ENCODE measurements around the gene GPR31. TPM values are rescaled to one million over a fixed set of nuclear protein-coding genes. Genes with fewer than 3 reads are reported as not detected.

GPR31 gene
- polyA plus RNA-seq, 1 donor from 2014 or later: not detected

GRCh38 chr6:167129159-167129558 lies 28.6 kb downstream of the GPR31 start:
- H3K9me2 ChIP-seq (ENCODE audit: insufficient read depth, low read length): no peaks in the 10 kb centered on the region
- no peaks in the 10 kb centered on the region for H4K20me1 ChIP-seq (ENCODE audit: insufficient read depth)
- no peak overlapping the region for H3K4me2 ChIP-seq (ENCODE audit: low read length)
- no peaks in the 10 kb centered on the region for H3K9me3 ChIP-seq (ENCODE audit: low read length)
- no peak for TF ChIP-seq SMC3 (conservative IDR thresholded peaks at IDR 0.05; ENCODE audit: poor library complexity)
- no peak for TF ChIP-seq RAD21 (conservative IDR thresholded peaks at IDR 0.05)
- TF ChIP-seq MXI1 (conservative IDR thresholded peaks at IDR 0.05; ENCODE audit: poor library complexity, severe bottlenecking): no peak
- no peak for TF ChIP-seq CTCF (IDR thresholded peaks at IDR 0.05; ENCODE audit: poor library complexity, severe bottlenecking)
- TF ChIP-seq TAF1 (IDR thresholded peaks at IDR 0.05; ENCODE audit: low read depth): no peak
- TF ChIP-seq POLR2AphosphoS5 (IDR thresholded peaks at IDR 0.05): no peak
- no peak for TF ChIP-seq EP300 (conservative IDR thresholded peaks at IDR 0.05; ENCODE audit: poor library complexity, severe bottlenecking)
- TF ChIP-seq EZH2 (IDR thresholded peaks at IDR 0.05; ENCODE audit: borderline replicate concordance, insufficient read depth, low read length, poor library complexity, severe bottlenecking): no peak
- TF ChIP-seq, protein P1, sequence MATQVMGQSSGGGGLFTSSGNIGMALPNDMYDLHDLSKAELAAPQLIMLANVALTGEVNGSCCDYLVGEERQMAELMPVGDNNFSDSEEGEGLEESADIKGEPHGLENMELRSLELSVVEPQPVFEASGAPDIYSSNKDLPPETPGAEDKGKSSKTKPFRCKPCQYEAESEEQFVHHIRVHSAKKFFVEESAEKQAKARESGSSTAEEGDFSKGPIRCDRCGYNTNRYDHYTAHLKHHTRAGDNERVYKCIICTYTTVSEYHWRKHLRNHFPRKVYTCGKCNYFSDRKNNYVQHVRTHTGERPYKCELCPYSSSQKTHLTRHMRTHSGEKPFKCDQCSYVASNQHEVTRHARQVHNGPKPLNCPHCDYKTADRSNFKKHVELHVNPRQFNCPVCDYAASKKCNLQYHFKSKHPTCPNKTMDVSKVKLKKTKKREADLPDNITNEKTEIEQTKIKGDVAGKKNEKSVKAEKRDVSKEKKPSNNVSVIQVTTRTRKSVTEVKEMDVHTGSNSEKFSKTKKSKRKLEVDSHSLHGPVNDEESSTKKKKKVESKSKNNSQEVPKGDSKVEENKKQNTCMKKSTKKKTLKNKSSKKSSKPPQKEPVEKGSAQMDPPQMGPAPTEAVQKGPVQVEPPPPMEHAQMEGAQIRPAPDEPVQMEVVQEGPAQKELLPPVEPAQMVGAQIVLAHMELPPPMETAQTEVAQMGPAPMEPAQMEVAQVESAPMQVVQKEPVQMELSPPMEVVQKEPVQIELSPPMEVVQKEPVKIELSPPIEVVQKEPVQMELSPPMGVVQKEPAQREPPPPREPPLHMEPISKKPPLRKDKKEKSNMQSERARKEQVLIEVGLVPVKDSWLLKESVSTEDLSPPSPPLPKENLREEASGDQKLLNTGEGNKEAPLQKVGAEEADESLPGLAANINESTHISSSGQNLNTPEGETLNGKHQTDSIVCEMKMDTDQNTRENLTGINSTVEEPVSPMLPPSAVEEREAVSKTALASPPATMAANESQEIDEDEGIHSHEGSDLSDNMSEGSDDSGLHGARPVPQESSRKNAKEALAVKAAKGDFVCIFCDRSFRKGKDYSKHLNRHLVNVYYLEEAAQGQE (IDR thresholded peaks at IDR 0.05; ENCODE audit: borderline replicate concordance): no peak
- H3K27ac ChIP-seq (ENCODE audit: low read length): no peak overlapping the region
- no peaks in the 10 kb centered on the region for H3K36me3 ChIP-seq (ENCODE audit: insufficient read depth, low read length)
- H3K27me3 ChIP-seq (ENCODE audit: insufficient read depth, low read depth, low read length): no peaks in the 10 kb centered on the region
- H3K9ac ChIP-seq (ENCODE audit: low read length): no peak overlapping the region
- H3K79me2 ChIP-seq (replicated peaks; ENCODE audit: insufficient read depth, low read length): no peaks in the 10 kb centered on the region
- no peak overlapping the region for H2AFZ ChIP-seq (ENCODE audit: low read depth, low read length)
- no peaks in the 10 kb centered on the region for H3F3A ChIP-seq (ENCODE audit: insufficient read depth, low read length, poor library complexity, severe bottlenecking)
- no peak overlapping the region for H3K4me3 ChIP-seq (ENCODE audit: low read length)

DNA sequence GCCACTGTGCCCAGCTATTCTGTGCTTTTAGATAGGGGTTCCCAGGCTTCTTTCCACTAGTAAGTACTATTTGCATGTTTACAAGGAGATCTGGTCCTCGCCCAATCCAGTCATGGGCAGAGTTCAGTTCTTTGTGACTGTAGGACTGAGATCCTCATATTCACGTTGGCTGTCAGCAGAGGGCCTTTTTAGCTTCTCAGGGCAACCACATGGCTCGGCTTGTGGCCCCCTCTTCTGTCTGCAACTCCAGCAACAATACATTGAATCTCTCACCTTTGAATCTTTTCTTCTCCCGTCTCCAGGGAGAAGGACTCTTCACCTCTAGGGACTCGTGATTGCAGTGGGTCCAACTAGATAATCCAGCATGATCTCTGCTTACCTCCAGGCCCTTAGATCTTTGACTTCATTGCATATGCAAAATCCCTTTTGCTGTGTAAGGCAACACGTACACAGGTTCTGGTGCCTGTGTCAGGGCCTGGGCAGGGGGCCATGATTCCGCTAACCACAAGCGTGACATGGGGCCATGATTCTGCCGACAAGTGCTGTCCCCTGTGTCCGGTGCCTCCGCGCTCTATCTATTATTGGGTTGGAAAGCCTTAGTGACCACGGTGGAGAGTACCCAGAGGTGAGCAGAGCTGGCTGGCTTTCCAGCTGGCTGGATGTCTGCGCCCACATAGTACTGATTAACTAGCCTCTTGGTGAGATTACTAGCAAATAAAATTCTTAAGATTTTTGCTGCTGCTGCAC lies 29.8 kb downstream of the GPR31 start:
- H3K9me2 ChIP-seq (ENCODE audit: insufficient read depth, low read length): no peaks in the 10 kb centered on the region
- no peaks in the 10 kb centered on the region for H3K79me2 ChIP-seq (replicated peaks; ENCODE audit: insufficient read depth, low read length)
- no peaks in the 10 kb centered on the region for H3K9me3 ChIP-seq (ENCODE audit: low read length)
- H3F3A ChIP-seq (ENCODE audit: insufficient read depth, low read length, poor library complexity, severe bottlenecking): no peaks in the 10 kb centered on the region
- H3K36me3 ChIP-seq (ENCODE audit: insufficient read depth, low read length): no peaks in the 10 kb centered on the region
- no peaks in the 10 kb centered on the region for H3K27me3 ChIP-seq (ENCODE audit: insufficient read depth, low read depth, low read length)
- H3K9ac ChIP-seq (ENCODE audit: low read length): no peak overlapping the region
- H4K20me1 ChIP-seq (ENCODE audit: insufficient read depth): no peaks in the 10 kb centered on the region
- H3K27ac ChIP-seq (ENCODE audit: low read length): no peak overlapping the region
- H3K4me2 ChIP-seq (ENCODE audit: low read length): no peak overlapping the region
- no peak overlapping the region for H2AFZ ChIP-seq (ENCODE audit: low read depth, low read length)
- H3K4me3 ChIP-seq (ENCODE audit: low read length): no peak overlapping the region
- TF ChIP-seq POLR2AphosphoS5 (IDR thresholded peaks at IDR 0.05) (no peak), RAD21 (conservative IDR thresholded peaks at IDR 0.05) (no peak), SMC3 (conservative IDR thresholded peaks at IDR 0.05; ENCODE audit: poor library complexity) (no peak), EZH2 (IDR thresholded peaks at IDR 0.05; ENCODE audit: borderline replicate concordance, insufficient read depth, low read length, poor library complexity, severe bottlenecking) (no peak), CTCF (IDR thresholded peaks at IDR 0.05; ENCODE audit: poor library complexity, severe bottlenecking) (no peak), EP300 (conservative IDR thresholded peaks at IDR 0.05; ENCODE audit: poor library complexity, severe bottlenecking) (no peak), TAF1 (IDR thresholded peaks at IDR 0.05; ENCODE audit: low read depth) (no peak), MXI1 (conservative IDR thresholded peaks at IDR 0.05; ENCODE audit: poor library complexity, severe bottlenecking) (no peak)
- TF ChIP-seq, protein P1 (IDR thresholded peaks at IDR 0.05; ENCODE audit: borderline replicate concordance): no peak
